MM.1S (cell line): ENCODE measurements around the gene SLC28A3.

ENCODE experiments used
- CTCF ChIP-seq: fragments of 300-600 bp; sonication (generic); IDR thresholded peaks from 2 replicates; pipeline ENCODE4 v1.5.1; 2016; ENCODE audit warnings: antibody characterized with exemption, low read length, mixed read lengths
- EZH2phosphoT487 ChIP-seq: fragments of 300-600 bp; sonication (generic); IDR thresholded peaks from 2 replicates; pipeline ENCODE4 v1.6.1; 2018; ENCODE audit warnings: antibody characterized with exemption, low read length

GRCh38 chr9:84300271-84300670, 40.3 kb downstream of the SLC28A3 start:
- no peak for TF ChIP-seq CTCF
- TF ChIP-seq EZH2phosphoT487: no peak
